Panc1 (cell line): Measurements from ENCODE around the gene FNTB. TPM values are rescaled to one million over a fixed set of nuclear protein-coding genes. Genes with fewer than 3 reads are reported as not detected.

Source experiments
- ATAC-seq: fragments of 200-7000 bp; cut with Tn5 transposase; 2 replicates; pipeline ENCODE4 v1.9.1; 2020; ENCODE audit warnings: mild to moderate bottlenecking, moderate library complexity
- BruUV-seq: library from RNA; stranded (reverse); fragments of 400-500 nt; replicated peaks from 2 replicates; lab custom pipeline; 2021; lab: Mats Ljungman, UMichigan
- CTCF ChIA-PET: fragments of 300-600 bp; sonication (Branson Sonifier 250); formaldehyde crosslinking; loops from one replicate; lab custom pipeline; 2022; ENCODE audit warnings: antibody characterized with exemption; lab: Charles Lee
- POLR2A ChIA-PET: fragments of 300-600 bp; sonication (Branson Sonifier 250); formaldehyde crosslinking; loops from one replicate; lab custom pipeline; 2022; ENCODE audit warnings: antibody characterized with exemption; lab: Charles Lee
- DNase-seq: peaks from one replicate; pipeline ENCODE4 v3.0.0-alpha.2; 2010; ENCODE audit warnings: low read depth, low spot score
- H3K27ac ChIP-seq: 2 replicates; pipeline ENCODE4 v1.5.1; 2011; ENCODE audit warnings: mild to moderate bottlenecking, low read length, inconsistent platforms
- H3K27me3 ChIP-seq: fragments of 200-500 bp; sonication (Bioruptor generic); 2 replicates; pipeline ENCODE4 v1.6.0; 2014; ENCODE audit warnings: low read length, inconsistent platforms; ENCODE audit not compliant: control insufficient read depth, insufficient read depth
- H3K36me3 ChIP-seq: fragments of 200-500 bp; sonication (Bioruptor generic); 2 replicates; pipeline ENCODE4 v1.5.1; 2014; ENCODE audit warnings: inconsistent platforms, mild to moderate bottlenecking, low read length, moderate library complexity; ENCODE audit not compliant: control insufficient read depth, insufficient read depth
- H3K4me1 ChIP-seq: 2 replicates; pipeline ENCODE4 v1.5.1; 2011; ENCODE audit warnings: inconsistent platforms, mild to moderate bottlenecking, low read length, moderate library complexity; ENCODE audit not compliant: control insufficient read depth, insufficient read depth
- H3K4me3 ChIP-seq, 2 experiments: 2 replicates each; pipeline ENCODE4 v1.5.1; 2011 to 2012; ENCODE audit warnings: low read depth in 2 of 2, low read length in 2 of 2, mild to moderate bottlenecking in 2 of 2, inconsistent platforms in 1 of 2, moderate library complexity in 1 of 2
- H3K9me3 ChIP-seq: fragments of 200-500 bp; sonication (Bioruptor generic); 2 replicates; pipeline ENCODE4 v1.5.1; 2014; ENCODE audit warnings: low read depth, mild to moderate bottlenecking, inconsistent platforms, low read length, moderate library complexity; ENCODE audit not compliant: control insufficient read depth, insufficient read depth
- CTCF ChIP-seq: fragments of 450-650 bp; IDR thresholded peaks from 2 replicates; pipeline ENCODE4 v1.5.1; 2017; ENCODE audit warnings: mild to moderate bottlenecking
- POLR2AphosphoS5 ChIP-seq: IDR thresholded peaks from 2 replicates; pipeline ENCODE4 v1.6.1; 2012; ENCODE audit warnings: mild to moderate bottlenecking, low read depth, low read length, moderate library complexity
- REST ChIP-seq, 2 experiments: IDR thresholded peaks; 2 replicates each; pipeline ENCODE4 v1.6.1; 2011 to 2012; ENCODE audit warnings: low read depth in 2 of 2, control low read depth in 1 of 2, low read length in 1 of 2, mild to moderate bottlenecking in 1 of 2, moderate library complexity in 1 of 2; ENCODE audit not compliant: insufficient read depth in 1 of 2
- SIN3A ChIP-seq: IDR thresholded peaks from 2 replicates; pipeline ENCODE4 v1.6.1; 2012; ENCODE audit warnings: low read depth, mild to moderate bottlenecking, low read length, moderate library complexity, borderline replicate concordance; ENCODE audit not compliant: insufficient read depth
- TCF7L2 ChIP-seq: IDR thresholded peaks from 2 replicates; pipeline ENCODE4 v1.6.1; 2011; ENCODE audit warnings: mild to moderate bottlenecking, low read depth, low read length, inconsistent platforms
- in situ Hi-C: cut with HindIII; loops from 2 replicates; pipeline ENCODE4 v1.10.0; 2016; ENCODE audit warnings: low sequenced_read_pairs, low pct_unique_long_range_greater_than_20kb
- intact Hi-C: fragments of 100-400 bp; cut with micrococcal nuclease; formaldehyde crosslinking; loops from one replicate; pipeline ENCODE4 v1.10.0; 2022; ENCODE audit not compliant: unreplicated experiment
- total RNA-seq: library from RNA; stranded (reverse); gene quantifications from one replicate; pipeline ENCODE4 v1.2.1, GENCODE V29; 2021; ENCODE audit not compliant: unreplicated experiment

The FNTB gene
- total RNA-seq, 1 experiment from 2014 or later: 13.3 TPM

GRCh38 chr14:65096323-65097089 is 109.8 kb downstream of the FNTB start:
- DNase-seq (no peak), ATAC-seq (no peak)
- POLR2A ChIA-PET: no interaction called here
- intact Hi-C loops (no loop called here), in situ Hi-C loops (no loop called here)
- BruUV-seq: no TSS peak
- no peak for TF ChIP-seq TCF7L2
- H3K9me3 ChIP-seq: no peaks in the 10 kb centered on the region
- no peak overlapping the region for H3K4me3 ChIP-seq
- CTCF ChIA-PET: no interaction called here
- H3K4me1 ChIP-seq: peaks cover 4% of the 10 kb centered on the region; the same call in 1 of the 2 replicates
- no peaks in the 10 kb centered on the region for H3K27me3 ChIP-seq
- H3K36me3 ChIP-seq: peaks cover 3% of the 10 kb centered on the region
- H3K27ac ChIP-seq: no peak overlapping the region

GRCh38 chr14:65098586-65098985 is 111.9 kb downstream of the FNTB start:
- no TSS peak for BruUV-seq
- no peak for TF ChIP-seq CTCF
- TF ChIP-seq TCF7L2: no peak
- no peak for TF ChIP-seq POLR2AphosphoS5
- TF ChIP-seq REST (IDR thresholded peaks at IDR 0.05; ENCODE audit: insufficient read depth in 1 of 2, low read depth in 2 of 2, low read length in 1 of 2): no peak
- no peak for TF ChIP-seq SIN3A
- Histone ChIP-seq H3K9me3 (no peaks in the 10 kb centered on the region), H3K36me3 (peaks cover 6% of the 10 kb centered on the region), H3K27ac (no peak overlapping the region), H3K4me1 (peaks cover 6% of the 10 kb centered on the region; the same call in 1 of the 2 replicates), H3K27me3 (no peaks in the 10 kb centered on the region), H3K4me3 (no peak overlapping the region)
- no peak for DNase-seq
- ChIA-PET CTCF (no interaction called here), POLR2A (interaction anchor here (0.7 kb wide), 1 partner anchor 818 kb away, joined by 3 read pairs; no protein-coding TSS in a partner anchor)
- no peak for ATAC-seq
- in situ Hi-C loops (no loop called here), intact Hi-C loops (no loop called here)
